Measurements from ENCODE around the gene PCDH12. TPM values are rescaled to one million over a fixed set of nuclear protein-coding genes. Genes with fewer than 3 reads are reported as not detected.
"Not testable (repeated sequence)": the region's sequence is repeated elsewhere in the genome, so short reads cannot be mapped to it uniquely, and the experiment has no call there.

Gene PCDH12
- total and polyA plus RNA-seq, 4 donors: 0.88 to 10.3 (median 4.5) TPM

- ATAC-seq (ENCODE audit: low FRiP score); H3K4me1 ChIP-seq (ENCODE audit: control insufficient read depth in 1 of 2, insufficient read depth in 2 of 2, low read length in 2 of 2); H3K36me3 ChIP-seq (ENCODE audit: control insufficient read depth in 1 of 2, insufficient read depth in 2 of 2, low read length in 1 of 2); H3K9me3 ChIP-seq (ENCODE audit: control insufficient read depth, low read length); H3K27me3 ChIP-seq (ENCODE audit: control insufficient read depth in 1 of 2, insufficient read depth in 2 of 2, low read length in 1 of 2): not testable (repeated sequence)
- DNase-seq: peak in 1 of 2 donors; percentile 64
- 52 to 59% methylated on average over 25 to 28 of the region's 28 CpGs for WGBS, 2 donors
- H3K27ac ChIP-seq (ENCODE audit: low read depth in 1 of 2, low read length in 2 of 2): peak overlapping the region; percentile 18 to 62
- H3K4me3 ChIP-seq (ENCODE audit: low read length in 2 of 2): peak overlapping the region; percentile 27 to 49
- intact Hi-C loops (cut with DNase I): loop anchor here in 1 of 2 donors (5.0 kb wide), 1 partner anchor 44 kb away; the partner anchor contains the start of gene RNF14
Measured at GRCh38 chr5:141922827-141923447, 35.1 kb downstream of the PCDH12 start.

GRCh38 chr5:141920771-141921170 is 37.2 kb downstream of the PCDH12 start:
- intact Hi-C loops (cut with DNase I): loop anchor here in 1 of 2 donors (5.0 kb wide), 1 partner anchor 47 kb away; the partner anchor contains the start of gene RNF14
- no peaks in the 10 kb centered on the region for H3K36me3 ChIP-seq (ENCODE audit: control insufficient read depth in 1 of 2, insufficient read depth in 2 of 2, low read length in 1 of 2)
- ATAC-seq (ENCODE audit: low FRiP score): no peak
- DNase-seq: no peak
- no peak overlapping the region for H3K27ac ChIP-seq (ENCODE audit: low read depth in 1 of 2, low read length in 2 of 2)
- H3K9me3 ChIP-seq (ENCODE audit: control insufficient read depth, low read length): no peaks in the 10 kb centered on the region
- H3K27me3 ChIP-seq (ENCODE audit: control insufficient read depth in 1 of 2, insufficient read depth in 2 of 2, low read length in 1 of 2): no peaks in the 10 kb centered on the region
- no peaks in the 10 kb centered on the region for H3K4me1 ChIP-seq (ENCODE audit: control insufficient read depth in 1 of 2, insufficient read depth in 2 of 2, low read length in 2 of 2)
- H3K4me3 ChIP-seq (ENCODE audit: low read length in 2 of 2): no peak overlapping the region
- 83 to 84% methylated on average over 2 of the region's 2 CpGs for WGBS, 2 donors

GRCh38 chr5:141919218-141920119 is 38.5 kb downstream of the PCDH12 start:
- Histone ChIP-seq H3K4me1 (ENCODE audit: control insufficient read depth in 1 of 2, insufficient read depth in 2 of 2, low read length in 2 of 2) (no peaks in the 10 kb centered on the region), H3K36me3 (ENCODE audit: control insufficient read depth in 1 of 2, insufficient read depth in 2 of 2, low read length in 1 of 2) (no peaks in the 10 kb centered on the region), H3K4me3 (ENCODE audit: low read length in 2 of 2) (no peak overlapping the region), H3K9me3 (ENCODE audit: control insufficient read depth, low read length) (no peaks in the 10 kb centered on the region), H3K27me3 (ENCODE audit: control insufficient read depth in 1 of 2, insufficient read depth in 2 of 2, low read length in 1 of 2) (no peaks in the 10 kb centered on the region), H3K27ac (ENCODE audit: low read depth in 1 of 2, low read length in 2 of 2) (no peak overlapping the region)
- 87 to 92% methylated on average over 8 of the region's 8 CpGs for WGBS, 2 donors
- DNase-seq (no peak), ATAC-seq (ENCODE audit: low FRiP score) (no peak)
- intact Hi-C loops (cut with DNase I): loop anchor here in 1 of 2 donors (5.0 kb wide), 2 partner anchors 33 to 48 kb away; partner anchors contain the start of gene RNF14

- WGBS, 2 donors: 78 to 81% methylated on average over 5 of the region's 5 CpGs
- no peaks in the 10 kb centered on the region for H3K4me1 ChIP-seq (ENCODE audit: control insufficient read depth in 1 of 2, insufficient read depth in 2 of 2, low read length in 2 of 2)
- H3K27me3 ChIP-seq (ENCODE audit: control insufficient read depth in 1 of 2, insufficient read depth in 2 of 2, low read length in 1 of 2): no peaks in the 10 kb centered on the region
- no peaks in the 10 kb centered on the region for H3K9me3 ChIP-seq (ENCODE audit: control insufficient read depth, low read length)
- ATAC-seq (ENCODE audit: low FRiP score): no peak
- no peak overlapping the region for H3K27ac ChIP-seq (ENCODE audit: low read depth in 1 of 2, low read length in 2 of 2)
- no peak for DNase-seq
- intact Hi-C loops (cut with DNase I): loop anchor here in 1 of 2 donors (5.0 kb wide), 1 partner anchor 35 kb away; no protein-coding TSS in a partner anchor
- no peaks in the 10 kb centered on the region for H3K36me3 ChIP-seq (ENCODE audit: control insufficient read depth in 1 of 2, insufficient read depth in 2 of 2, low read length in 1 of 2)
- no peak overlapping the region for H3K4me3 ChIP-seq (ENCODE audit: low read length in 2 of 2)
Measured at GRCh38 chr5:141917760-141918159, 40.2 kb downstream of the PCDH12 start.

- Histone ChIP-seq H3K27ac (ENCODE audit: low read depth in 1 of 2, low read length in 2 of 2) (no peak overlapping the region), H3K4me1 (ENCODE audit: control insufficient read depth in 1 of 2, insufficient read depth in 2 of 2, low read length in 2 of 2) (no peaks in the 10 kb centered on the region), H3K9me3 (ENCODE audit: control insufficient read depth, low read length) (no peaks in the 10 kb centered on the region), H3K27me3 (ENCODE audit: control insufficient read depth in 1 of 2, insufficient read depth in 2 of 2, low read length in 1 of 2) (no peaks in the 10 kb centered on the region), H3K4me3 (ENCODE audit: low read length in 2 of 2) (no peak overlapping the region), H3K36me3 (ENCODE audit: control insufficient read depth in 1 of 2, insufficient read depth in 2 of 2, low read length in 1 of 2) (no peaks in the 10 kb centered on the region)
- WGBS, 2 donors: 78 to 79% methylated on average over 2 of the region's 2 CpGs
- ATAC-seq (ENCODE audit: low FRiP score) (no peak), DNase-seq (no peak)
- intact Hi-C loops (cut with DNase I): loop anchor here in 1 of 2 donors (5.0 kb wide), 1 partner anchor 36 kb away; no protein-coding TSS in a partner anchor
Measured at GRCh38 chr5:141916522-141916921, 41.5 kb downstream of the PCDH12 start.

- no peaks in the 10 kb centered on the region for H3K4me1 ChIP-seq (ENCODE audit: control insufficient read depth in 1 of 2, insufficient read depth in 2 of 2, low read length in 2 of 2)
- ATAC-seq (ENCODE audit: low FRiP score): no peak
- DNase-seq: no peak
- intact Hi-C loops (cut with DNase I): loop anchor here in 1 of 2 donors (5.0 kb wide), 1 partner anchor 36 kb away; no protein-coding TSS in a partner anchor
- H3K4me3 ChIP-seq (ENCODE audit: low read length in 2 of 2): no peak overlapping the region
- H3K27me3 ChIP-seq (ENCODE audit: control insufficient read depth in 1 of 2, insufficient read depth in 2 of 2, low read length in 1 of 2): no peaks in the 10 kb centered on the region
- no peaks in the 10 kb centered on the region for H3K9me3 ChIP-seq (ENCODE audit: control insufficient read depth, low read length)
- WGBS, 2 donors: 86 to 88% methylated on average over 6 of the region's 6 CpGs
- H3K36me3 ChIP-seq (ENCODE audit: control insufficient read depth in 1 of 2, insufficient read depth in 2 of 2, low read length in 1 of 2): no peaks in the 10 kb centered on the region
- no peak overlapping the region for H3K27ac ChIP-seq (ENCODE audit: low read depth in 1 of 2, low read length in 2 of 2)
Measured at GRCh38 chr5:141915881-141916336, 42.1 kb downstream of the PCDH12 start.

- Histone ChIP-seq H3K4me1 (ENCODE audit: control insufficient read depth in 1 of 2, insufficient read depth in 2 of 2, low read length in 2 of 2) (no peaks in the 10 kb centered on the region), H3K27me3 (ENCODE audit: control insufficient read depth in 1 of 2, insufficient read depth in 2 of 2, low read length in 1 of 2) (no peaks in the 10 kb centered on the region), H3K27ac (ENCODE audit: low read depth in 1 of 2, low read length in 2 of 2) (no peak overlapping the region), H3K9me3 (ENCODE audit: control insufficient read depth, low read length) (no peaks in the 10 kb centered on the region), H3K36me3 (ENCODE audit: control insufficient read depth in 1 of 2, insufficient read depth in 2 of 2, low read length in 1 of 2) (no peaks in the 10 kb centered on the region), H3K4me3 (ENCODE audit: low read length in 2 of 2) (no peak overlapping the region)
- no peak for ATAC-seq (ENCODE audit: low FRiP score)
- WGBS, 2 donors: 98 to 100% methylated on average over 3 of the region's 3 CpGs
- intact Hi-C loops (cut with DNase I): loop anchor here in 1 of 2 donors (5.0 kb wide), 1 partner anchor 38 kb away; no protein-coding TSS in a partner anchor
- no peak for DNase-seq
Measured at GRCh38 chr5:141914797-141915196, 43.2 kb downstream of the PCDH12 start.

- Histone ChIP-seq H3K27me3 (ENCODE audit: control insufficient read depth in 1 of 2, insufficient read depth in 2 of 2, low read length in 1 of 2) (no peaks in the 10 kb centered on the region), H3K4me3 (ENCODE audit: low read length in 2 of 2) (peak overlapping the region in 1 of 2 donors; percentile 8), H3K4me1 (ENCODE audit: control insufficient read depth in 1 of 2, insufficient read depth in 2 of 2, low read length in 2 of 2) (no peaks in the 10 kb centered on the region), H3K36me3 (ENCODE audit: control insufficient read depth in 1 of 2, insufficient read depth in 2 of 2, low read length in 1 of 2) (no peaks in the 10 kb centered on the region), H3K27ac (ENCODE audit: low read depth in 1 of 2, low read length in 2 of 2) (no peak overlapping the region), H3K9me3 (ENCODE audit: control insufficient read depth, low read length) (no peaks in the 10 kb centered on the region)
- peak in 1 of 2 donors; percentile 78 for DNase-seq
- intact Hi-C loops (cut with DNase I): no loop called here
- ATAC-seq (ENCODE audit: low FRiP score): peak; percentile 84
- WGBS, 2 donors: 16 to 22% methylated on average over 37 to 40 of the region's 40 CpGs
Measured at GRCh38 chr5:141914199-141914743, 43.7 kb downstream of the PCDH12 start.
